GM19324 (cell line): ENCODE data around the gene OR10T2.
"Not testable (repeated sequence)": the region's sequence is repeated elsewhere in the genome, so short reads cannot be mapped to it uniquely, and the experiment has no call there.

Experiments
- ATAC-seq: cut with Tn5 transposase; IDR thresholded peaks from one replicate; pipeline ENCODE4 v1.9.1; 2021; ENCODE audit warnings: mild to moderate bottlenecking, moderate library complexity; ENCODE audit not compliant: unreplicated experiment, low FRiP score

Gene OR10T2

GRCh38 chr1:158357441-158357840 lies 41.8 kb downstream of the OR10T2 start:
- no peak for ATAC-seq

GRCh38 chr1:158356616-158357015 lies 42.6 kb downstream of the OR10T2 start:
- no peak for ATAC-seq

- ATAC-seq = no peak
These were observed 43.4 kb downstream of the OR10T2 start for GRCh38 chr1:158355773-158356285.

- ATAC-seq = no peak
These were observed 45.0 kb downstream of the OR10T2 start for GRCh38 chr1:158354255-158354654.

GRCh38 chr1:158353303-158354075 lies 45.8 kb downstream of the OR10T2 start, which contains the start of gene CD1E:
Gene CD1E (plus strand): TSS chr1:158353894. CDS start chr1:158353989, 95 bp downstream.
- ATAC-seq = no peak

GRCh38 chr1:158348946-158349345 lies 50.3 kb downstream of the OR10T2 start:
- not testable (repeated sequence) for ATAC-seq
